GM12878 (cell line): Measurements from ENCODE around the gene RTF2. TPM values are rescaled to one million over a fixed set of nuclear protein-coding genes. Genes with fewer than 3 reads are reported as not detected.
A peak's percentile ranks its signal among the peaks of the same experiment; 100 is the strongest.

Source experiments
- ATAC-seq: fragments of 200-7000 bp; cut with Tn5 transposase; 3 replicates; pipeline ENCODE4 v1.9.1; 2020; ENCODE audit warnings: mild to moderate bottlenecking, moderate library complexity
- BruUV-seq: library from RNA; stranded (reverse); fragments of 400-500 nt; replicated peaks from 2 replicates; lab custom pipeline; 2021; lab: Mats Ljungman, UMichigan
- CTCF ChIA-PET: fragments of 300-600 bp; sonication (Branson Sonifier 250); formaldehyde crosslinking; extraction: SDS; loops from one replicate; lab custom pipeline; 2021; ENCODE audit warnings: inconsistent platforms; lab: Yijun Ruan, JAX
- POLR2A ChIA-PET: fragments of 350-600 bp; formaldehyde crosslinking; extraction: SDS; loops from one replicate; lab custom pipeline; 2021; ENCODE audit warnings: inconsistent platforms; lab: Charles Lee
- RAD21 ChIA-PET: fragments of 300-600 bp; sonication (Branson Sonifier 250); formaldehyde crosslinking; loops from one replicate; lab custom pipeline; 2023; ENCODE audit warnings: antibody characterized with exemption; ENCODE audit not compliant: unreplicated experiment; lab: Charles Lee
- SMC1A ChIA-PET: fragments of 300-600 bp; sonication (Branson Sonifier 250); formaldehyde crosslinking; loops from one replicate; lab custom pipeline; 2023; ENCODE audit not compliant: unreplicated experiment, uncharacterized antibody; lab: Charles Lee
- DNase-seq: peaks from one replicate; pipeline ENCODE4 v3.0.0-alpha.2; 2011; ENCODE audit warnings: low read depth, low spot score
- FAIRE-seq: peaks from 3 replicates; lab custom pipeline; 2011; peaks lifted over from hg19 to GRCh38; lab: Jason Lieb, UNC
- H2AFZ ChIP-seq: 2 replicates; pipeline ENCODE4 v1.6.0; 2011; ENCODE audit warnings: low read depth, low read length, control low read depth; ENCODE audit not compliant: control insufficient read depth
- H3K27ac ChIP-seq: 2 replicates; pipeline ENCODE4 v1.5.1; 2011; ENCODE audit warnings: control low read depth; ENCODE audit not compliant: control insufficient read depth, insufficient read depth
- H3K27me3 ChIP-seq, 2 experiments: replicated peaks in 1 of 2; 2 replicates each; pipeline versions ENCODE4 v1.6.0 to v1.6.1; 2011; ENCODE audit warnings: low read length in 1 of 2; ENCODE audit not compliant: control insufficient read depth in 2 of 2, insufficient read depth in 2 of 2
- H3K36me3 ChIP-seq, 2 experiments: 2 replicates each; pipeline ENCODE4 v1.5.1; 2011; ENCODE audit warnings: low read length in 1 of 2; ENCODE audit not compliant: control insufficient read depth in 2 of 2, insufficient read depth in 2 of 2
- H3K4me1 ChIP-seq: 2 replicates; pipeline ENCODE4 v1.6.1; 2011; ENCODE audit warnings: mild to moderate bottlenecking, low read length, moderate library complexity, mixed read lengths; ENCODE audit not compliant: control insufficient read depth, insufficient read depth
- H3K4me2 ChIP-seq: 2 replicates; pipeline ENCODE4 v1.6.0; 2011; ENCODE audit warnings: control low read depth; ENCODE audit not compliant: control insufficient read depth, insufficient read depth
- H3K4me3 ChIP-seq: fragments of 200-600 bp; sonication (generic); 2 replicates; pipeline ENCODE4 v1.5.1; 2016
- H3K79me2 ChIP-seq: 2 replicates; pipeline ENCODE4 v1.6.0; 2011; ENCODE audit warnings: low read length; ENCODE audit not compliant: control insufficient read depth, insufficient read depth
- H3K9ac ChIP-seq: 2 replicates; pipeline ENCODE4 v1.8.0; 2011; ENCODE audit warnings: low read length, control low read depth, mixed read lengths; ENCODE audit not compliant: control insufficient read depth, insufficient read depth
- H3K9me3 ChIP-seq: replicated peaks from 3 replicates; pipeline ENCODE4 v1.5.1; 2011; ENCODE audit warnings: mild to moderate bottlenecking, low read length; ENCODE audit not compliant: control insufficient read depth, insufficient read depth
- H4K20me1 ChIP-seq: 2 replicates; pipeline ENCODE4 v1.6.0; 2011; ENCODE audit not compliant: control insufficient read depth, insufficient read depth
- ATF2 ChIP-seq: IDR thresholded peaks from 2 replicates; pipeline ENCODE4 v1.6.1; 2012; ENCODE audit warnings: low read length, inconsistent platforms
- ATF7 ChIP-seq: fragments of 450-650 bp; IDR thresholded peaks from 2 replicates; pipeline ENCODE4 v1.6.1; 2016; ENCODE audit warnings: low read depth, mild to moderate bottlenecking
- BMI1 ChIP-seq: fragments of 450-650 bp; IDR thresholded peaks from 2 replicates; pipeline ENCODE4 v1.6.1; 2016; ENCODE audit warnings: mild to moderate bottlenecking, moderate library complexity, borderline replicate concordance
- CBFB ChIP-seq: IDR thresholded peaks from 2 replicates; pipeline ENCODE4 v1.6.1; 2016; ENCODE audit warnings: antibody characterized with exemption, low read depth
- CBX5 ChIP-seq: sonication (generic); IDR thresholded peaks from 2 replicates; pipeline ENCODE4 v1.6.1; 2016; ENCODE audit warnings: low read depth, moderate library complexity, mild to moderate bottlenecking, inconsistent platforms
- IRF4 ChIP-seq: IDR thresholded peaks from 2 replicates; pipeline ENCODE4 v1.6.1; 2011; ENCODE audit warnings: low read depth, low read length
- KLF5 ChIP-seq: fragments of 450-650 bp; IDR thresholded peaks from 2 replicates; pipeline ENCODE4 v1.6.1; 2014; ENCODE audit warnings: mild to moderate bottlenecking; ENCODE audit not compliant: partially characterized antibody
- NFXL1 ChIP-seq: fragments of 450-650 bp; IDR thresholded peaks from 2 replicates; pipeline ENCODE4 v1.6.1; 2017; ENCODE audit warnings: antibody characterized with exemption, mild to moderate bottlenecking, borderline replicate concordance
- NFYA ChIP-seq: IDR thresholded peaks from 2 replicates; pipeline ENCODE4 v1.6.1; 2011; ENCODE audit warnings: low read depth, mild to moderate bottlenecking, low read length, improper control_type of control experiment, borderline replicate concordance
- POU2F2 ChIP-seq: IDR thresholded peaks from 3 replicates; pipeline ENCODE4 v1.6.1; 2011; ENCODE audit warnings: low read depth, mild to moderate bottlenecking, low read length, borderline replicate concordance
- RB1 ChIP-seq: fragments of 450-650 bp; formaldehyde crosslinking; IDR thresholded peaks from 2 replicates; pipeline ENCODE4 v1.6.1; 2017; ENCODE audit warnings: mild to moderate bottlenecking, borderline replicate concordance
- RBBP5 ChIP-seq: fragments of 200-600 bp; sonication (generic); conservative IDR thresholded peaks from 2 replicates; pipeline ENCODE4 v1.6.1; 2016
- RCOR1 ChIP-seq: conservative IDR thresholded peaks from 2 replicates; pipeline ENCODE4 v1.6.1; 2012; ENCODE audit warnings: low read depth, low read length, improper control_type of control experiment
- SIN3A ChIP-seq: IDR thresholded peaks from 2 replicates; pipeline ENCODE4 v1.6.1; 2012; ENCODE audit warnings: low read depth, low read length, improper control_type of control experiment
- SMAD5 ChIP-seq: IDR thresholded peaks from 2 replicates; pipeline ENCODE4 v1.6.1; 2016; ENCODE audit warnings: antibody characterized with exemption, low read depth
- SMARCA5 ChIP-seq: fragments of 450-650 bp; IDR thresholded peaks from 2 replicates; pipeline ENCODE4 v1.6.1; 2017; ENCODE audit warnings: mild to moderate bottlenecking
- TBL1XR1 ChIP-seq: IDR thresholded peaks from 2 replicates; pipeline ENCODE4 v1.6.1; 2012; ENCODE audit warnings: low read depth, low read length, improper control_type of control experiment
- WRNIP1 ChIP-seq: IDR thresholded peaks from 2 replicates; pipeline ENCODE4 v1.6.1; 2011; ENCODE audit warnings: low read depth, low read length, improper control_type of control experiment, borderline replicate concordance
- WGBS: methylation state at CpG from one replicate; pipeline ENCODE4 v1.1.6; 2016; ENCODE audit warnings: low lambda C conversion rate; ENCODE audit not compliant: insufficient replicate concordance, insufficient coverage; ENCODE audit errors: missing lambda C conversion rate; 5-methylcytosine and 5-hydroxymethylcytosine counted together
- in situ Hi-C: fragments of 300-500 bp; cut with MboI; formaldehyde crosslinking; loops from 9 replicates; pipeline ENCODE4 v1.14.3; 2018; ENCODE audit warnings: mixed read lengths
- intact Hi-C: fragments of 100-400 bp; cut with micrococcal nuclease; formaldehyde crosslinking; loops from one replicate; pipeline ENCODE4 v1.14.2; 2022; ENCODE audit not compliant: unreplicated experiment
- polyA plus RNA-seq, 11 experiments: library from polyadenylated mRNA; depleted of rRNA in 4 of 11; unstranded in 6 of 11; stranded (reverse) in 5 of 11; fragments of >200 nt; fragmentation: Nextera tagmentation in 4 of 11; fragmentation: Illumina TruSeq in 1 of 11; extraction: Ambion mirVana in 4 of 11; extraction: Trizol in 1 of 11; gene quantifications; 1 replicate in 1 of 11; 2 replicates in 10 of 11; pipeline versions ENCODE4 v1.2.1 to v1.2.3, GENCODE V29; 2011 to 2016; ENCODE audit warnings: inconsistent platforms in 2 of 11, missing spikeins in 2 of 11, low read depth in 1 of 11
- total RNA-seq, 4 experiments: library from RNA; depleted of rRNA in 3 of 4; stranded (reverse); fragments of >200 nt in 3 of 4; fragmentation: Illumina TruSeq in 1 of 4; extraction: Trizol in 1 of 4; gene quantifications; 2 replicates each; pipeline versions ENCODE4 v1.2.1 to v1.2.3, GENCODE V29; 2013 to 2021
- TF ChIP-seq, protein P1 (sequence below): fragments of 450-650 bp; IDR thresholded peaks from 2 replicates; pipeline ENCODE4 v1.6.1; 2014; ENCODE audit warnings: mild to moderate bottlenecking
- TF ChIP-seq, protein P2 (sequence below): IDR thresholded peaks from 2 replicates; pipeline ENCODE4 v1.6.1; 2011; ENCODE audit warnings: borderline replicate concordance, low read depth, mild to moderate bottlenecking, moderate library complexity, low read length; ENCODE audit not compliant: insufficient read depth, poor library complexity, severe bottlenecking

The RTF2 gene
- total and polyA plus RNA-seq, 10 of the 15 experiments (the other 5 are each of a cell fraction or from before 2014, with no cell fraction given): 66.2 to 133 (median 82.9) TPM

GRCh38 chr20:56440346-56441007 is 27.9 kb upstream of the RTF2 start:
- POLR2A ChIA-PET: interaction anchor here (1.4 to 2.1 kb wide), 2 partner anchors 15 kb away, joined by 3 to 11 read pairs; no protein-coding TSS in a partner anchor
- H3K27ac ChIP-seq: no peak overlapping the region
- H3K4me1 ChIP-seq: peaks cover 20% of the 10 kb centered on the region
- TF ChIP-seq WRNIP1 (no peak), SMARCA5 (no peak), CBFB (peak; percentile 86), ATF7 (no peak), SIN3A (no peak), ATF2 (peak; percentile 52; the same call in 1 of the 2 replicates), BMI1 (no peak), KLF5 (no peak), SMAD5 (no peak), POU2F2 (no peak), CBX5 (no peak), NFXL1 (no peak), RCOR1 (no peak), RBBP5 (no peak), NFYA (no peak), IRF4 (0 out of 2 replicates have a peak, but pooled peaks have one; percentile 39), TBL1XR1 (0 out of 2 replicates have a peak, but pooled peaks have one; percentile 41), RB1 (no peak)
- TF ChIP-seq, protein P1, sequence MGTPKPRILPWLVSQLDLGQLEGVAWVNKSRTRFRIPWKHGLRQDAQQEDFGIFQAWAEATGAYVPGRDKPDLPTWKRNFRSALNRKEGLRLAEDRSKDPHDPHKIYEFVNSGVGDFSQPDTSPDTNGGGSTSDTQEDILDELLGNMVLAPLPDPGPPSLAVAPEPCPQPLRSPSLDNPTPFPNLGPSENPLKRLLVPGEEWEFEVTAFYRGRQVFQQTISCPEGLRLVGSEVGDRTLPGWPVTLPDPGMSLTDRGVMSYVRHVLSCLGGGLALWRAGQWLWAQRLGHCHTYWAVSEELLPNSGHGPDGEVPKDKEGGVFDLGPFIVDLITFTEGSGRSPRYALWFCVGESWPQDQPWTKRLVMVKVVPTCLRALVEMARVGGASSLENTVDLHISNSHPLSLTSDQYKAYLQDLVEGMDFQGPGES: no peak
- TF ChIP-seq, protein P2, sequence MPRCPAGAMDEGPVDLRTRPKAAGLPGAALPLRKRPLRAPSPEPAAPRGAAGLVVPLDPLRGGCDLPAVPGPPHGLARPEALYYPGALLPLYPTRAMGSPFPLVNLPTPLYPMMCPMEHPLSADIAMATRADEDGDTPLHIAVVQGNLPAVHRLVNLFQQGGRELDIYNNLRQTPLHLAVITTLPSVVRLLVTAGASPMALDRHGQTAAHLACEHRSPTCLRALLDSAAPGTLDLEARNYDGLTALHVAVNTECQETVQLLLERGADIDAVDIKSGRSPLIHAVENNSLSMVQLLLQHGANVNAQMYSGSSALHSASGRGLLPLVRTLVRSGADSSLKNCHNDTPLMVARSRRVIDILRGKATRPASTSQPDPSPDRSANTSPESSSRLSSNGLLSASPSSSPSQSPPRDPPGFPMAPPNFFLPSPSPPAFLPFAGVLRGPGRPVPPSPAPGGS: peak; percentile 63

More at GRCh38 chr20:56440346-56441007, 27.9 kb upstream of the RTF2 start:
- Histone ChIP-seq H3K4me2 (0 out of 2 replicates have a peak overlapping the region, but pooled peaks have one; percentile 31), H3K9me3 (no peaks in the 10 kb centered on the region), H3K79me2 (no peaks in the 10 kb centered on the region), H3K9ac (no peak overlapping the region), H4K20me1 (no peaks in the 10 kb centered on the region), H3K4me3 (no peak overlapping the region), H2AFZ (no peak overlapping the region), H3K27me3 (no peaks in the 10 kb centered on the region), H3K36me3 (no peaks in the 10 kb centered on the region)
- intact Hi-C loops: loop anchor here (1.0 kb wide), 1 partner anchor 28 kb away; the partner anchor contains the start of gene RTF2
- FAIRE-seq (peak; percentile 68), ATAC-seq (peak; percentile 88), DNase-seq (peak; percentile 58)
- SMC1A ChIA-PET: interaction anchor here (1.1 to 1.8 kb wide), 4 partner anchors 10 to 15 kb away, joined by 3 to 5 read pairs (median 4); no protein-coding TSS in a partner anchor
- no TSS peak for BruUV-seq
- in situ Hi-C loops: no loop called here
- CTCF ChIA-PET: interaction anchor here (1.3 kb wide), 1 partner anchor 13 kb away, joined by 3 read pairs; no protein-coding TSS in a partner anchor
- WGBS: 47% methylated on average over 4 of the region's 4 CpGs
- RAD21 ChIA-PET: interaction anchor here (0.7 to 1.1 kb wide), 2 partner anchors 14 kb away, joined by 3 read pairs; no protein-coding TSS in a partner anchor
